Stimulated activated CD4-positive, alpha-beta T cell treated with anti-CD3 and anti-CD28 coated beads, Interleukin-1b, Interleukin-23, amount 100 ng/mL, for 4 hours (primary cell): ENCODE measurements around the gene XPO5.
"Not testable (repeated sequence)": the region's sequence is repeated elsewhere in the genome, so short reads cannot be mapped to it uniquely, and the experiment has no call there.

ENCODE experiments used
- DNase-seq, 2 donors: peaks; one replicate each; pipeline ENCODE4 v3.0.0-alpha.2; 2020; ENCODE audit warnings: low read depth in 2 of 2

The XPO5 gene

GRCh38 chr6:43517505-43518357 is 58.1 kb downstream of the XPO5 start:
- no peak for DNase-seq

- DNase-seq, result peak; percentile 89 to 97
Observed at GRCh38 chr6:43516697-43517504, 58.9 kb downstream of the XPO5 start, which contains the start of the genes POLR1C and YIPF3. POLR1C (plus strand) TSS chr6:43517089; CDS start chr6:43517110, 21 bp downstream. YIPF3 (minus strand) TSS chr6:43516926; CDS start chr6:43516807, 119 bp downstream.

GRCh38 chr6:43516367-43516696 is 59.5 kb downstream of the XPO5 start:
- no peak for DNase-seq

DNA sequence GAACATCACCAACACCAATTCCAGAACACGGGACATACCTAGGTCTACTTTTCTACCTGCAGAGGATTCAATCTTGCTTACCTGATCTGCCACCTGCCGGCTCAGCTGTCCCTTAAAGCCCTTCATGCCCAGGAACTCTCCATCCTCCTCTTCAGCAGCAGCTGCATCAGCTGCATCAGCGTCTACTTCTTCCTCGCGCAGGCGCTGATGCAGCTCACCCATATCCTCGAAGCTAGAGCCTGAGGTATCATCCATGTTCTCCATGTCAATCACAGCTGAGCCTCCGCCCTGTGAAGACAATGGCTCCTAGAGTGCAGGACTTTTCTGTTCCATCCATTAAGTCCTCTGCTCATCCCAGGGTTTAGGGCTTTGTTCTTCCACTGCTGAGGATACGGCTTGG is 60.0 kb downstream of the XPO5 start:
- DNase-seq, result no peak

- DNase-seq, result no peak
Observed at GRCh38 chr6:43511824-43512415, 63.9 kb downstream of the XPO5 start.

DNA sequence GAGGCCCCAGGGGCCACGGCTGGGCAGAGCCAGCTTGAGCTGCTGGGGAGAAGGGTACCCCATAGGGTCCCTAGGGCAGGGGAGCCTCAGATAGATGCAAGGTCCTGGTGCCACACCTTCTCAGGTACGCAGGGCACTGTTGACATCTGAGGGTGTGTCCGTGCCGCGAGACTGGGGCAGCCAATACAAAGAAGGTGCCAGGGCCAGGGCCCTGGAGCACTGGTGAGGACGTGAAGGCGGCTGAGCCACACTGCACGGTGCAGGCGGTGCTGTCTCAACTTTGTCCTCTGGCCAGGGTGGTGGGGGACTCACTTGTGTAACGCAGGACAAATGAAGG is 65.0 kb downstream of the XPO5 start:
- DNase-seq, result no peak

GRCh38 chr6:43509984-43510826 is 65.6 kb downstream of the XPO5 start, which contains the start of gene LRRC73:
LRRC73 (minus strand) TSS chr6:43510346; CDS start chr6:43509785, 561 bp downstream.
- DNase-seq, result peak; percentile 63 to 83

DNA sequence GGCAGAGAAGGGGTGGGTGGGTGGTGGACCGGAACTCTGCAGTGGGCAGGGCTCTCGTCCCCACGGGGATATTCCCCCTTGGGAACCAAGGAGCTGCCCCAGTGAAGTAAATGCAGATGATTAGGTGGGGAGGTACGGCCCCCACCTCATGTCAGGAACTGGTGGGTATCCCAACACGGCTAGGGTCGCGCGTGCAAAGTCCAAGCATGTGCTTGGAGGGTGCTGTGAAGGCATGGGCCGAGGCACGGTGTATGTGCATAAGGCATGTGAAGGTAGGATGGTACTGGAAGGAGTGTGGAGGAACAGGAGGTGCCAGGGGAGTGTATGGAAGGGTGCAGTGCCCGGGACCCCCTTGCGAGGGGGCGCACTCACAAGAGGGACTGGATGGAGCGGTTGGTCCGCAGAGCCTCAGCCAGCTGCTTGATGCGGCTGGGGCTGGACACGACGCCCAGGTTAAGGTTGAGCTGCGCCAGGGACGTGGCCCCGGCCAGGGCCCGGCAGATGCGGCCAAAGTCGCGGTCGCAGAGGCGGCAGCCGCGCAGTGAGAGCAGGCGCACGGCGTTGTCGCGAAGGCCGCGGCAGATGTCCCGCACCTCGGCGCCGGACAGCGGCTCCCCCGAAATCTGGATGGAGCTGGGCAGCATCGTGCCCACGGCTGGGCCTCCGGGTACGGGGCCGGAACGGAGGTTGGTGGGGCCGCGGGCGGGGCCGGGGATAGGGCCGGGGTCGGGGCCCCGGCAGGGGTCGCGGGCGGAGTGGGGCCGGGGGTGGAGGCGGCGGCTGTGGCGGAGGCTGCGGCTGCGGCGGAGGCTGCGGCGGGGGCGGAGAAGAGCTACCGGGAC is 66.5 kb downstream of the XPO5 start:
- DNase-seq, result no peak

DNA sequence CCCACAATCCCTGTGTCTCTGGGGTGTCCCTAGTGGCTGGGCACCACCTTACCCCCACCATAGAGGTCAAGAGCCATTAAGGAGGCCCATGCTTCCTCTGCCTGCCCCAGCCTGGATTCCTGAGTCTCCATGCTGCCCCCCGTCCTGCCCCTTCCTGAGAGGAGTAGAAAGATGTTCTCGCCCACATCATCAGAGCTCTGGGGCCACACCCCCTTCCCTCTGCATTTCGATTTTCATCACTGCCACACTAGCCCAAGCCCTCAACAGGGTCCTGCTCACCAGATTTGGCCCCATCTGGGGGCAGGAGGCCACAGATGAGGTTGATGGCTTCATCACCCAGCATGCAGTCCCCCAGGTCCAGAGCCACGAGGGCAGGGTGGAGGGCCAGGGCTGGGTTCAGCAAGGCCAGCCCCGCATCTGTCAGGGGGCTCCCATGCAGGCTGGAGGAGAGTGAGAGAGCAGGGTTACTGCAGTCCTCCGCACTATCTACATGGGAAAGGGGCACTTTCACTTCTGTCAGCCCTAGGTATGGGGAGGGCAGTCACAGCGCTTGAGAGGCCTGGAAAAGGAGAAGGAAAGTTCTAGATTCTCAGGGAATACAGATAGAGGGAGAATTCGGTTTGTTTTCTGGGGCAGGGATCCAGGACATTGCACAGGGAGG is 67.2 kb downstream of the XPO5 start:
- DNase-seq, result no peak

DNA sequence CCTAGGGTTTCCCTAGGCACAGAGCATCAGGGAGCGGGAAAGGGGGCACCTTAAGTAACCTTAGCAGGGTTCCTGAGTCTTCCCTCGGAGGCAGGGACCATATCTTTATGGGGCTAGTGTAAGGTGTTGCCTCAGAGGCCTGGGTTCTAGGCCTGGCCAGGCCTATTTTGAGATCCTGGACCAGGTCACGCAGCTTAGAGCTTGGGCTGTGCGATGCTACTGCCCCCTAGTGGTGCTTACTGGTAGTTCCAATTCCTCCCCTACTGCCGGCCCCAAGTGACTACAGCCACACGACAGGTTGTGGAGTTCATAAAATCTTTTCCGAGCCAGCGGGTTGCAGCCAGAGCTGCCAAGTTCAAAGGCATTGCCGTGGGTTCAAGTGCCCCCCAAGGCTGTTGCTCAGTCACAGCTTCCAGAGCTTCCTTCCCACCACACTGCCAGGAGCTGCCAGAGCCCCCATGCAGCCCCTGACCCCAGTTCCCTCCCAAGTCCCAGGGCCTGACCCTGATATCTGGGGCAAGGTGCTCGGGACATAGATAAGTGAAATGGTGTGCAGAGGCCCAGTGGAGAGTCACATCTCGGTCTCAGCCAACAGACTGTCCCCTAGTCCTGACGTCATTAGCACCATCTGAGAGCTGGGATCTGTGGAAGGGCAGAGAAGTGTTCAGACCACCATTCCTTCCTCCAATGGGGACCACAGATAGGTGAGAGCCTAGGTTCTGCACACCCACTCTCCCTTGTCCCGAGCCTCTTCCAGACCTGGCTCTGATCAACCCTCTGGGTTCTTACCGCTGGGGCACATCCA is 69.0 kb downstream of the XPO5 start:
- DNase-seq, result peak; percentile 61 to 79

DNA sequence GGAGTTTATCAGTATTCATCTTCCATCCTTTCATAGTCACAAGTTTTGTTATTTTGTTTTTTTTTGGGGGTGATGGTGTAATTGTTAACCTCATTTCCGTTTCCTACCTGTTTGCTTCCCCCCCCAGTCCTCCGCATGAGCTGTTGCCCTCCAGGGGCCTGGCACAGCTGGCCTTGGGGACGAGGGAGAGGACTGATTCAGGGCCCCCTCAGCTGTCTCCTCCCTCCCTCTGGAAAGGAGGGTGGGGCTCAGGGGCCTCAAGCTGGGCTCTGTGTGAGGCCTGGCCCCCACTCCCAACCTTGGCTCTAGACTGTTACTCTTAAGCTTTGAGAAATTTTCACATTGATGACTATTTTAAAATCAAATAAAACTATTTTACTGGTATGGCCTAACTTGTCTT is 69.7 kb downstream of the XPO5 start:
- DNase-seq, result no peak

- no peak for DNase-seq
Observed at GRCh38 chr6:43505718-43506117, 70.1 kb downstream of the XPO5 start.

- DNase-seq, result no peak
Observed at GRCh38 chr6:43504756-43505593, 70.9 kb downstream of the XPO5 start.

DNA sequence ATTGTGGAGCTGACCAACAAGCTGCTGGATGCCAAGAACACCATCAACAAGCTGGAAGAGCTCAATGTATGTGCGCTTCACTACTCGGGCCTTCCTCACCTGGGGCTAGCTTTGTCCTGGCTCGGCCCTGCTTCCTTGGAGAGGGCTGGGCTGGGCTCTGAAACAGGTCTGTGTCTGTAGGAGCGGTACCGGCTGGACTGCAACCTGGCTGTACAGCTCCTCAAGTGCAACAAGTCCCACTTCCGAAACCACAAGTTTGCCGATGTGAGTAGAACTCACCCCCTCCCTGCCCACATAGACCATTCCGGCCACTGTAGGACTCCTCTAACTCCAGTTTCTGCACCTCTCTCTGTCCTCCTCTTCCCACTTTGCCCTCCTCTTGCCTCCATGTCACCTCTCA is 72.4 kb downstream of the XPO5 start:
- DNase-seq, result no peak

DNA sequence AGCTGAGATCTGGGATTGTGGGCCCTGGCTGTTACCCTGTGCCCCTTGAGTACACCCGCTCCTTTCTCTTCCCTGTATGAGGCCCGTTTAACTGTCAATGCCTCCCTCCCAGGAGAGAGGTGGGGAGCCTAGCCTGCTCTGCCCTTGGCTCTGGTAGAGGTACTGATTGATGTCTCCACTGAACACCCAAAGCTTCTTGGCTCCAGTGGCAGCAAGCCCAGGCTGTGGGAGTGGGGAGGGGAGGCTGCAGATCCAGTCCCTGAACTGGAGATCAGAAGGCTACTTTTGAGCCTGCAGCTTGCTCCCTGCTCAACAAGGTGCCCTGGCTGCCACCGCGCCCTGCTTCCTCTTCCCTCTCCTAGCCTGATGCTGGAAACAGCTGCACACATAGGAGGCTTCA is 73.2 kb downstream of the XPO5 start:
- DNase-seq, result no peak

- no peak for DNase-seq
Observed at GRCh38 chr6:43500921-43501320, 74.9 kb downstream of the XPO5 start.

- DNase-seq, result no peak
Observed at GRCh38 chr6:43499028-43499815, 76.6 kb downstream of the XPO5 start.

DNA sequence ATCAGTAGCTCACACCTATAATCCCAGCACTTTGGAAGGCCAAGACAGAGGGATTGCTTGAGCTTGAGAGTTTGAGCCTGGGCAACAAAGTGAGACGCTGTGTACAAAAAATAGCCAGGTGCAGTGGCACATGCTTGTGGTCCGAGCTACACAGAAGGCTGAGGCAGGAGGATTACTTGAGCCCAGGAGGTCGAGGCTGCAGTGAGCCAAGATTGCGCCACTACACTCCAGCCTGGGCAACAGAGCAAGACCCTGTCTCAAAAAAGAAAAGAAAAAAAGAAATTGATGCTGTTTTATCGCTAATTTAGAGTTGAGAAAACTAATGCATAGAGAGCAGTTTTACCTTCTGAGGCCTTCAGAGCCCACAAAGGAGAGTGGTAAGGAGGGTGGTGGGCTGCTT is 77.5 kb downstream of the XPO5 start:
- not testable (repeated sequence) for DNase-seq
